Osteocyte (in vitro differentiated cells): ENCODE data around the gene ZMYM5. TPM values are rescaled to one million over a fixed set of nuclear protein-coding genes. Genes with fewer than 3 reads are reported as not detected.

ENCODE experiments used
- DNase-seq: peaks from one replicate; pipeline ENCODE4 v3.0.0; 2021; ENCODE audit warnings: mixed read lengths; ENCODE audit not compliant: unreplicated experiment; ENCODE audit errors: extremely low spot score
- H3K27ac Mint-ChIP-seq: one replicate; pipeline ENCODE4 v1.8.0; 2021; ENCODE audit warnings: mild to moderate bottlenecking, mixed read lengths; ENCODE audit not compliant: unreplicated experiment
- H3K27me3 Mint-ChIP-seq: one replicate; pipeline ENCODE4 v1.8.0; 2021; ENCODE audit warnings: mixed read lengths; ENCODE audit not compliant: unreplicated experiment
- H3K36me3 Mint-ChIP-seq: one replicate; pipeline ENCODE4 v1.8.0; 2021; ENCODE audit warnings: mixed read lengths; ENCODE audit not compliant: unreplicated experiment
- H3K4me1 Mint-ChIP-seq: one replicate; pipeline ENCODE4 v1.8.0; 2021; ENCODE audit warnings: mixed read lengths; ENCODE audit not compliant: unreplicated experiment
- H3K4me3 Mint-ChIP-seq: one replicate; pipeline ENCODE4 v1.8.0; 2021; ENCODE audit warnings: mild to moderate bottlenecking, moderate library complexity, mixed read lengths; ENCODE audit not compliant: unreplicated experiment
- H3K9me3 Mint-ChIP-seq: one replicate; pipeline ENCODE4 v1.8.0; 2021; ENCODE audit warnings: mixed read lengths; ENCODE audit not compliant: unreplicated experiment
- CTCF ChIP-seq: fragments of 200-600 bp; sonication (generic); IDR thresholded peaks from 2 replicates; pipeline ENCODE4 v1.5.0; 2021; ENCODE audit warnings: antibody characterized with exemption, mild to moderate bottlenecking, moderate library complexity
- total RNA-seq: library from RNA; stranded (reverse); gene quantifications from 2 replicates; pipeline ENCODE4 v1.2.1, GENCODE V29; 2021

ZMYM5 gene
- total RNA-seq, 1 donor from 2014 or later, result 18.0 TPM

GRCh38 chr13:19888799-19889198, 25.4 kb upstream of the ZMYM5 start:
- H3K4me3 Mint-ChIP-seq, result no peak overlapping the region
- no peaks in the 10 kb centered on the region for H3K27me3 Mint-ChIP-seq
- TF ChIP-seq CTCF, result peak; percentile 48
- no peak for DNase-seq
- H3K27ac Mint-ChIP-seq, result no peak overlapping the region
- no peaks in the 10 kb centered on the region for H3K9me3 Mint-ChIP-seq
- H3K36me3 Mint-ChIP-seq, result no peaks in the 10 kb centered on the region
- no peaks in the 10 kb centered on the region for H3K4me1 Mint-ChIP-seq

DNA sequence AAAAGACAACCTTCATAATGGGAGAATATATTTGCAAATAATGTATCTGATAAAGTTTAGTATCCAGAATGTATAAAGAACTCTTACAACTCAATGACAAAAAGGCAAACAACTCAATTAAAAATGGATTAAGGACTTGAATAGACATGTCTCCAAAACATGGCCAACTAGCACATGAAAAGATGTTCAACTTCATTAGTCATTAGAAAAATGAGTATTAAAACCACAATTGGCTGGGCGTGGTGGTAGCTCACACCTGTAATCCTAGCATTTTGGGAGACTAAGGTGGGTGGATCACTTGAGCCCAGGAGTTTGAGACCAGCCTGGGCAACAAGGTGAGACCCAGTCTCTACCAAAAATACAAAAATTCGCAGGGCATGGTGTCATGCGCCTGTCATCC, 18.8 kb upstream of the ZMYM5 start:
- Mint-ChIP-seq H3K27ac (no peak overlapping the region), H3K4me1 (no peaks in the 10 kb centered on the region), H3K9me3 (no peaks in the 10 kb centered on the region), H3K4me3 (no peak overlapping the region), H3K27me3 (no peaks in the 10 kb centered on the region), H3K36me3 (no peaks in the 10 kb centered on the region)
- DNase-seq, result no peak
- TF ChIP-seq CTCF, result no peak

GRCh38 chr13:19881641-19882040, 18.2 kb upstream of the ZMYM5 start:
- H3K4me3 Mint-ChIP-seq, result no peak overlapping the region
- H3K27ac Mint-ChIP-seq, result no peak overlapping the region
- H3K36me3 Mint-ChIP-seq, result no peaks in the 10 kb centered on the region
- no peaks in the 10 kb centered on the region for H3K27me3 Mint-ChIP-seq
- TF ChIP-seq CTCF, result no peak
- H3K9me3 Mint-ChIP-seq, result no peaks in the 10 kb centered on the region
- H3K4me1 Mint-ChIP-seq, result no peaks in the 10 kb centered on the region
- DNase-seq, result no peak

GRCh38 chr13:19864746-19865309, 1.4 kb upstream of the ZMYM5 start:
- H3K27ac Mint-ChIP-seq, result peak overlapping the region; percentile 98
- no peaks in the 10 kb centered on the region for H3K27me3 Mint-ChIP-seq
- no peaks in the 10 kb centered on the region for H3K36me3 Mint-ChIP-seq
- DNase-seq, result no peak
- H3K9me3 Mint-ChIP-seq, result no peaks in the 10 kb centered on the region
- peak overlapping the region; percentile 97 for H3K4me3 Mint-ChIP-seq
- TF ChIP-seq CTCF, result peak; percentile 71
- H3K4me1 Mint-ChIP-seq, result peaks cover 26% of the 10 kb centered on the region

DNA sequence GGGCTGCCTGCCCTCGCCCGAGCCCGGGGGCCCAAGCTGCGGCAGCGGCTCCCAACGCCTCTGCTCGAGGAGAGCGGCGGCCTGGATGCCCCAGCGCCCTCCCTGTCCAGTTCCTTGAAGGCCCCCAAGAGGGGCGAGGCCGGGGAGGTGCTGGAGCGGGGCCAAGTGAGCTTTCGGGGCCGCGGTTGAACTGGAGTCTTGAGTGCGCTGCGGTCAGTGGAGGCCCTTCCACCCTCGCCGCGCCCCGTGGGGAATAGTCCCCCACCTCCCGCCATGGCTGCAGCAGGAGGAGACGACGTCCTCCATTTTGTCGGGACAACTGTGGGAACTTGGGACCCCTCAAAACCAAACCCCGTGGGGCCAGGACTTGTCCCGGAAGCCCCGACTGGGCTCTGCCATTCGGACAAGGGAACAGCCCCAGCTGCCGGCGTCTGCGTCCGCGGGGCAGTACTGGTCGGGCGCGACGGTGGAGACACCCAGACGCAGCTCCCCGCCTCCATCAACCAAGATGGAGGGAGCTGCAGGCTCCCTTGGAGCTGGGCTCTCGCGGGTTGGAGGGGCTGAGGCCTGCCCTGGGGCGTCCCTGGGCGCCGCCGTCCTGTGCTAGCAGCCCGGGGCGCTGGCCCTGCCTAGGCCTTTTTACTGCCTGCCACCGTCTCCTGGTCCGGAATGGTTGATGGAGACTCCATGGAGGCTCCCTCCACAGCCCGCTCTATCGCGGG, 736 bp upstream of the ZMYM5 start:
- no peak for TF ChIP-seq CTCF
- Mint-ChIP-seq H3K4me1 (peaks cover 28% of the 10 kb centered on the region), H3K4me3 (peak overlapping the region; percentile 97), H3K9me3 (no peaks in the 10 kb centered on the region), H3K27ac (peak overlapping the region; percentile 98), H3K36me3 (no peaks in the 10 kb centered on the region), H3K27me3 (no peaks in the 10 kb centered on the region)
- DNase-seq, result peak; percentile 94
